ENCODE data around the gene FGD3.

The FGD3 gene

DNA sequence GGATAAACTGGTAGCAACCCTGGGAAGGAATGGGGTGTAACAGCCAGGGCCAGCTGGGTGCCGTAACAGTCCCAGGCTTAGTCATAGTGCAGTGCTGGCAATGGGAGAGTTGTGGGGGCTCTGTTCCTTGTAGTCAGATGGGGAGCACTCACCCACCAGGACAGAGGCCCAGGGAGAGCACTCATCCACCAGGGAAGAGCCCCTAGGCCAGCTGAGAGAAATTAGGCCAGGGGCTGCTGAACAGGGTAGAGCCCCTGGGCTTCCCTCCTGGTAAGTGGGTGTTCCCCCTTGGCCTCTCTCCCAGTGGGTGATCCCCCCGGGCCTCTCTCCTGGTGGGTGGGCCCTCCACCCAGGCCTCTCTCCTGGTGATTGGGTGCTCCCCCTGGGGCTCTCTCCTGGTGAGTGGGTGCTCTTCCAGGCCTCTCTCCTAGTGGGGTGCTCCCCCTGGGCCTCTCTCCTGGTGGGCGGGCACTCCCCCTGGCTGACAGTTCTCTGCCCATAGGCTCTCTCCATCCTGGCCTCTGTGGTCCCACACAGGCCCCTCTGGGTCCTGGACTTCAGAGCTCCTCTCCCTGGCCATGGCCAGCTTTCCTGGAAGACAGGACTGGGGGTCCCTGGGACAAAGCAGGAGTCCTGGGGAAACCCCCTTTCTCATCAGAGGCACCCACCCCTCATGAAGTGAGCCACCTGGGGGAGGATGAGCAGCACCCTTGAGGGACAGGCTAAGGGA is 13.4 kb downstream of the FGD3 start:
- H3K9me3 ChIP-seq (ENCODE audit: control insufficient read depth, low read length): peaks cover 9% of the 10 kb centered on the region

DNA sequence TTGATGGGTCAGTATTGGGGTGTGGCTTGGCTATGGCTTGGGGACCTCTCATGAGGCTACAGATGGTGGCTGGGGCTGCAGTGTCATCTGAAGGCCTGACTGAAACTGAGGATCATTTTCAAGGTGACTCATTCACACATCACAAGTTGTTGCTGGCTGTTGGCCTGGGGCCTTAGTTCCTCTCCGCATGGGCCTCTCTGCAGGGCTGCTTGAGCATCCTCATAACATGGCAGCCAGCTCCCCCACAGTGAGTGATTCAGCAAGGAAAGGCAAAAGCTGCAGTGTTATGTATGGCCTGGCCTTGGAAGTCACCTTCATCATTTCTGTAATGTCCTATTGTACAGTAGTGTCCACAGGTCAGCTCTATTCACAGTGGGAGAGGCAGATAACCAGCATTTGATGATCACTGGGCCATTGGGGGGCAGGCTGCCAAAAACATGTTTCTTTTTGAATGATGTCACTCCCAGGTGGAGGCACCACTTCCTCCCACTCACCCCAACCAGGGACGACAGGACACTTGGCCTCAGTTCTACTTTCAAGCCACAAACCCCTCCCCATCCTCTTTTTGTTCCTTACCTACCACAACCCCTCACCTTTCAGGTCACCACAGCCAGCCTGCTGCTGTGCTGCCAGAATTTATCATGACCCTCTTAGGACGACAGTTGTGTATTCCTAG is 14.4 kb downstream of the FGD3 start:
- Histone ChIP-seq H3K4me2 (ENCODE audit: low read length, poor library complexity, severe bottlenecking) (no peak overlapping the region), H2BK15ac (ENCODE audit: low read depth, poor library complexity, severe bottlenecking) (no peak overlapping the region), H2BK120ac (ENCODE audit: low read depth, low read length) (no peak overlapping the region), H3K4me3 (ENCODE audit: insufficient read depth in 1 of 2, low read depth in 1 of 2, low read length in 2 of 2) (no peak overlapping the region), H2BK12ac (ENCODE audit: low read length in 2 of 2) (no peak overlapping the region), H3K36me3 (ENCODE audit: control insufficient read depth in 1 of 2, insufficient read depth in 2 of 2, low read depth in 1 of 2, low read length in 2 of 2) (no peaks in the 10 kb centered on the region), H2AFZ (ENCODE audit: low read depth, low read length) (no peak overlapping the region), H3K79me1 (replicated peaks; ENCODE audit: low read length, poor library complexity, severe bottlenecking) (no peaks in the 10 kb centered on the region), H4K8ac (ENCODE audit: low read length) (no peak overlapping the region), H2AK5ac (ENCODE audit: low read length, severe bottlenecking) (no peak overlapping the region), H3K27me3 (ENCODE audit: control insufficient read depth in 1 of 2, insufficient read depth in 1 of 2, low read length in 2 of 2) (peaks cover 0 to 19% of the 10 kb centered on the region in 2 experiments), H3K14ac (ENCODE audit: low read length in 2 of 2) (no peak overlapping the region), H2BK5ac (ENCODE audit: low read depth, low read length, poor library complexity, severe bottlenecking) (no peak overlapping the region), H3K18ac (ENCODE audit: low read depth in 1 of 2, low read length in 2 of 2) (no peak overlapping the region), H3K23ac (ENCODE audit: low read length in 2 of 2) (no peak overlapping the region), H3K27ac (ENCODE audit: low read length, poor library complexity, severe bottlenecking) (no peak overlapping the region), H3K4me1 (ENCODE audit: control insufficient read depth, insufficient read depth, low read depth, low read length) (peaks cover 22% of the 10 kb centered on the region), H3K4ac (ENCODE audit: low read depth in 1 of 2, low read length in 2 of 2) (no peak overlapping the region), H4K91ac (ENCODE audit: low read length) (no peak overlapping the region), H3K9ac (ENCODE audit: low read length) (no peak overlapping the region), H3K9me3 (ENCODE audit: control insufficient read depth, low read length) (peaks cover 9% of the 10 kb centered on the region)
- DNase-seq: no peak
- WGBS: 74% methylated on average over 3 of the region's 3 CpGs

More for the DNA sequence above, 13.4 kb downstream of the FGD3 start:
- H2AFZ ChIP-seq (ENCODE audit: low read depth, low read length): no peak overlapping the region
- no peak overlapping the region for H2BK5ac ChIP-seq (ENCODE audit: low read depth, low read length, poor library complexity, severe bottlenecking)
- H3K18ac ChIP-seq (ENCODE audit: low read depth in 1 of 2, low read length in 2 of 2): no peak overlapping the region
- WGBS: 95% methylated on average over 3 of the region's 3 CpGs
- no peak overlapping the region for H3K4ac ChIP-seq (ENCODE audit: low read depth in 1 of 2, low read length in 2 of 2)
- H4K91ac ChIP-seq (ENCODE audit: low read length): no peak overlapping the region
- no peak overlapping the region for H3K14ac ChIP-seq (ENCODE audit: low read length in 2 of 2)
- H3K27ac ChIP-seq (ENCODE audit: low read length, poor library complexity, severe bottlenecking): no peak overlapping the region
- H2AK5ac ChIP-seq (ENCODE audit: low read length, severe bottlenecking): no peak overlapping the region
- H3K36me3 ChIP-seq (ENCODE audit: control insufficient read depth in 1 of 2, insufficient read depth in 2 of 2, low read depth in 1 of 2, low read length in 2 of 2): no peaks in the 10 kb centered on the region
- no peak overlapping the region for H3K4me2 ChIP-seq (ENCODE audit: low read length, poor library complexity, severe bottlenecking)
- no peak overlapping the region for H3K9ac ChIP-seq (ENCODE audit: low read length)
- DNase-seq: no peak
- no peak overlapping the region for H2BK120ac ChIP-seq (ENCODE audit: low read depth, low read length)
- no peak overlapping the region for H3K4me3 ChIP-seq (ENCODE audit: insufficient read depth in 1 of 2, low read depth in 1 of 2, low read length in 2 of 2)
- H3K23ac ChIP-seq (ENCODE audit: low read length in 2 of 2): no peak overlapping the region
- no peak overlapping the region for H2BK15ac ChIP-seq (ENCODE audit: low read depth, poor library complexity, severe bottlenecking)
- peaks cover 21% of the 10 kb centered on the region for H3K4me1 ChIP-seq (ENCODE audit: control insufficient read depth, insufficient read depth, low read depth, low read length)
- no peak overlapping the region for H2BK12ac ChIP-seq (ENCODE audit: low read length in 2 of 2)
- no peaks in the 10 kb centered on the region for H3K79me1 ChIP-seq (replicated peaks; ENCODE audit: low read length, poor library complexity, severe bottlenecking)
- peaks cover 0 to 9% of the 10 kb centered on the region in 2 experiments for H3K27me3 ChIP-seq (ENCODE audit: control insufficient read depth in 1 of 2, insufficient read depth in 1 of 2, low read length in 2 of 2)
- no peak overlapping the region for H4K8ac ChIP-seq (ENCODE audit: low read length)

DNA sequence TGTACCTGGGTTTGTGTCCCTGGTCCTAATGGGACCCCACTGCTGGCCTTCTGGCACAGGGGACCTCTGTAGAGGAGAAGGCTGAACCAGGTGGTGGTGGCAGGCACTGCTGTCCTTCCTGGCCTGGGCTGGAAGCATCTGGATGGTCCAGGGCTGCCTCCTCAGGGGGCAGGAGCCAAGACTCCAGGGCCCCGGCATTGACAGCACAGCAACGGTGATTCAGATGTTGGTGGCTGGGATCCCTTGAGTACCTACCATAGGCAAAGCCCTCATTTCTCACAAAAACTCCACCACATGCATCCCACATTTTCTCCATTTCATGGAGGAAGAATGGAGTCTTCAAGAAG is 15.0 kb downstream of the FGD3 start:
- no peak overlapping the region for H3K14ac ChIP-seq (ENCODE audit: low read length in 2 of 2)
- no peak overlapping the region for H2BK12ac ChIP-seq (ENCODE audit: low read length in 2 of 2)
- H3K9me3 ChIP-seq (ENCODE audit: control insufficient read depth, low read length): peaks cover 9% of the 10 kb centered on the region
- no peaks in the 10 kb centered on the region for H3K79me1 ChIP-seq (replicated peaks; ENCODE audit: low read length, poor library complexity, severe bottlenecking)
- DNase-seq: no peak
- H3K4me3 ChIP-seq (ENCODE audit: insufficient read depth in 1 of 2, low read depth in 1 of 2, low read length in 2 of 2): no peak overlapping the region
- H2AK5ac ChIP-seq (ENCODE audit: low read length, severe bottlenecking): no peak overlapping the region
- no peak overlapping the region for H4K8ac ChIP-seq (ENCODE audit: low read length)
- no peak overlapping the region for H3K23ac ChIP-seq (ENCODE audit: low read length in 2 of 2)
- peaks cover 22% of the 10 kb centered on the region for H3K4me1 ChIP-seq (ENCODE audit: control insufficient read depth, insufficient read depth, low read depth, low read length)
- no peak overlapping the region for H2BK5ac ChIP-seq (ENCODE audit: low read depth, low read length, poor library complexity, severe bottlenecking)
- WGBS: 100% methylated on average over 2 of the region's 2 CpGs
- H2BK15ac ChIP-seq (ENCODE audit: low read depth, poor library complexity, severe bottlenecking): no peak overlapping the region
- no peak overlapping the region for H3K4me2 ChIP-seq (ENCODE audit: low read length, poor library complexity, severe bottlenecking)
- no peak overlapping the region for H3K18ac ChIP-seq (ENCODE audit: low read depth in 1 of 2, low read length in 2 of 2)
- no peaks in the 10 kb centered on the region for H3K36me3 ChIP-seq (ENCODE audit: control insufficient read depth in 1 of 2, insufficient read depth in 2 of 2, low read depth in 1 of 2, low read length in 2 of 2)
- H4K91ac ChIP-seq (ENCODE audit: low read length): no peak overlapping the region
- no peak overlapping the region for H2AFZ ChIP-seq (ENCODE audit: low read depth, low read length)
- peaks cover 0 to 19% of the 10 kb centered on the region in 2 experiments for H3K27me3 ChIP-seq (ENCODE audit: control insufficient read depth in 1 of 2, insufficient read depth in 1 of 2, low read length in 2 of 2)
- no peak overlapping the region for H3K9ac ChIP-seq (ENCODE audit: low read length)
- no peak overlapping the region for H2BK120ac ChIP-seq (ENCODE audit: low read depth, low read length)
- no peak overlapping the region for H3K27ac ChIP-seq (ENCODE audit: low read length, poor library complexity, severe bottlenecking)
- no peak overlapping the region for H3K4ac ChIP-seq (ENCODE audit: low read depth in 1 of 2, low read length in 2 of 2)

DNA sequence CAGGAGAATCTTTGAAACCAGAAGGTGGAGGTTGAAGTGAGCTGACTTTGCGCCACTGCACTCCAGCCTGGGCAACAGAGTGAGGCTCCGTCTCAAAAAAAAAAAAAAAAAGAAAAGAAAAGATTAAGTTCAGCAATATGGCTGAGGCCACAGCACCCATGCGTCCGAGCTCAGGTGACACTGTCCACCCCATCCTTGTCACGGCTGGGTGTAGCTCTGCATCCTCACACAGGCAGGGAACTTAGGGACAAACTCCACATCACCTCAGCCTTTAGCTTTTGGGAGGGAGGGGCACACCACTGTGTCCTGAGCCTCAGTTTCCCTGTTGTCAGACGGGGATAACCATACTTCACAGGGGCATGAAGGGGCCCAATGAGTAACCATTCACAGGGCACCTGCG is 15.5 kb downstream of the FGD3 start:
- H2AK5ac ChIP-seq (ENCODE audit: low read length, severe bottlenecking): no peak overlapping the region
- H2BK5ac ChIP-seq (ENCODE audit: low read depth, low read length, poor library complexity, severe bottlenecking): no peak overlapping the region
- no peak overlapping the region for H2BK12ac ChIP-seq (ENCODE audit: low read length in 2 of 2)
- H4K8ac ChIP-seq (ENCODE audit: low read length): no peak overlapping the region
- H3K9me3 ChIP-seq (ENCODE audit: control insufficient read depth, low read length): peaks cover 9% of the 10 kb centered on the region
- no peak overlapping the region for H4K91ac ChIP-seq (ENCODE audit: low read length)
- no peak overlapping the region for H2AFZ ChIP-seq (ENCODE audit: low read depth, low read length)
- no peak overlapping the region for H3K4me2 ChIP-seq (ENCODE audit: low read length, poor library complexity, severe bottlenecking)
- H3K36me3 ChIP-seq (ENCODE audit: control insufficient read depth in 1 of 2, insufficient read depth in 2 of 2, low read depth in 1 of 2, low read length in 2 of 2): no peaks in the 10 kb centered on the region
- peaks cover 0 to 20% of the 10 kb centered on the region in 2 experiments for H3K27me3 ChIP-seq (ENCODE audit: control insufficient read depth in 1 of 2, insufficient read depth in 1 of 2, low read length in 2 of 2)
- H3K4me3 ChIP-seq (ENCODE audit: insufficient read depth in 1 of 2, low read depth in 1 of 2, low read length in 2 of 2): no peak overlapping the region
- peaks cover 22% of the 10 kb centered on the region for H3K4me1 ChIP-seq (ENCODE audit: control insufficient read depth, insufficient read depth, low read depth, low read length)
- no peak overlapping the region for H3K9ac ChIP-seq (ENCODE audit: low read length)
- WGBS: 92% methylated on average over 6 of the region's 7 CpGs
- no peak overlapping the region for H3K4ac ChIP-seq (ENCODE audit: low read depth in 1 of 2, low read length in 2 of 2)
- H2BK15ac ChIP-seq (ENCODE audit: low read depth, poor library complexity, severe bottlenecking): no peak overlapping the region
- no peak overlapping the region for H3K27ac ChIP-seq (ENCODE audit: low read length, poor library complexity, severe bottlenecking)
- no peak overlapping the region for H3K14ac ChIP-seq (ENCODE audit: low read length in 2 of 2)
- H3K23ac ChIP-seq (ENCODE audit: low read length in 2 of 2): no peak overlapping the region
- H3K18ac ChIP-seq (ENCODE audit: low read depth in 1 of 2, low read length in 2 of 2): no peak overlapping the region
- H3K79me1 ChIP-seq (replicated peaks; ENCODE audit: low read length, poor library complexity, severe bottlenecking): no peaks in the 10 kb centered on the region
- DNase-seq: no peak
- no peak overlapping the region for H2BK120ac ChIP-seq (ENCODE audit: low read depth, low read length)
